SU-DHL-6 (cell line): ENCODE measurements around the gene DMRT3.

Experiments used
- H2AFZ ChIP-seq: fragments of 200-600 bp; sonication (generic); 2 replicates; pipeline ENCODE4 v1.6.1; 2014; ENCODE audit warnings: low read depth, mild to moderate bottlenecking, moderate library complexity, mixed read lengths, antibody characterized with exemption, low read length; ENCODE audit not compliant: severe bottlenecking
- H3F3A ChIP-seq: fragments of 200-600 bp; shearing (Covaris generic); 2 replicates; pipeline ENCODE4 v1.6.0; 2016; ENCODE audit warnings: antibody characterized with exemption, mild to moderate bottlenecking; ENCODE audit not compliant: insufficient read depth
- H3K27ac ChIP-seq: fragments of 200-600 bp; sonication (generic); 2 replicates; pipeline ENCODE4 v1.5.1; 2016; ENCODE audit warnings: low read depth, mild to moderate bottlenecking, low read length, moderate library complexity, mixed read lengths
- H3K27me3 ChIP-seq: fragments of 200-600 bp; sonication (generic), shearing (Covaris generic); 2 replicates; pipeline ENCODE4 v1.6.0; 2014; ENCODE audit warnings: mild to moderate bottlenecking, low read length
- H3K36me3 ChIP-seq: fragments of 200-600 bp; sonication (generic); 2 replicates; pipeline ENCODE4 v1.6.1; 2014; ENCODE audit warnings: mild to moderate bottlenecking, low read length, mixed read lengths
- H3K4me2 ChIP-seq: fragments of 300-600, 200-600 bp; shearing (Covaris generic), sonication (generic); 2 replicates; pipeline ENCODE4 v1.6.0; 2014; ENCODE audit warnings: low read length, low read depth, mild to moderate bottlenecking; ENCODE audit not compliant: poor library complexity, severe bottlenecking
- H3K4me3 ChIP-seq: fragments of 200-600 bp; sonication (generic); 2 replicates; pipeline ENCODE4 v1.5.1; 2014; ENCODE audit warnings: antibody characterized with exemption, low read length, mild to moderate bottlenecking, mixed read lengths; ENCODE audit not compliant: insufficient read depth, poor library complexity, severe bottlenecking
- H3K79me2 ChIP-seq: fragments of 200-600 bp; sonication (generic); 2 replicates; pipeline ENCODE4 v1.6.1; 2014; ENCODE audit warnings: mild to moderate bottlenecking, low read length, moderate library complexity; ENCODE audit not compliant: insufficient read depth
- H3K9ac ChIP-seq: fragments of 200-600 bp; sonication (generic); 2 replicates; pipeline ENCODE4 v1.7.0; 2014; ENCODE audit warnings: mild to moderate bottlenecking, low read length
- H3K9me2 ChIP-seq: fragments of 200-600 bp; sonication (generic); replicated peaks from 2 replicates; pipeline ENCODE4 v1.6.1; 2014; ENCODE audit warnings: low read length; ENCODE audit not compliant: insufficient read depth
- H3K9me3 ChIP-seq: fragments of 200-600 bp; sonication (generic); 2 replicates; pipeline ENCODE4 v1.6.1; 2014; ENCODE audit warnings: low read length, mixed read lengths; ENCODE audit not compliant: insufficient read depth
- H4K20me1 ChIP-seq: fragments of 200-600 bp; sonication (generic); 2 replicates; pipeline ENCODE4 v1.6.1; 2014; ENCODE audit warnings: low read depth, mild to moderate bottlenecking, antibody characterized with exemption, low read length, moderate library complexity, mixed read lengths
- EZH2phosphoT487 ChIP-seq: fragments of 200-600 bp; sonication (generic), shearing (Covaris generic); conservative IDR thresholded peaks from 2 replicates; pipeline ENCODE4 v1.6.1; 2018; ENCODE audit warnings: mild to moderate bottlenecking, antibody characterized with exemption, low read length, moderate library complexity, mixed read lengths
- TF ChIP-seq, protein P1 (sequence below): fragments of 200-600 bp; sonication (generic); IDR thresholded peaks from one replicate; pipeline ENCODE4 v1.5.1; 2017; ENCODE audit warnings: antibody characterized with exemption, mild to moderate bottlenecking, low read length, moderate library complexity; ENCODE audit not compliant: insufficient read depth, poor library complexity, severe bottlenecking

DMRT3 gene

DNA sequence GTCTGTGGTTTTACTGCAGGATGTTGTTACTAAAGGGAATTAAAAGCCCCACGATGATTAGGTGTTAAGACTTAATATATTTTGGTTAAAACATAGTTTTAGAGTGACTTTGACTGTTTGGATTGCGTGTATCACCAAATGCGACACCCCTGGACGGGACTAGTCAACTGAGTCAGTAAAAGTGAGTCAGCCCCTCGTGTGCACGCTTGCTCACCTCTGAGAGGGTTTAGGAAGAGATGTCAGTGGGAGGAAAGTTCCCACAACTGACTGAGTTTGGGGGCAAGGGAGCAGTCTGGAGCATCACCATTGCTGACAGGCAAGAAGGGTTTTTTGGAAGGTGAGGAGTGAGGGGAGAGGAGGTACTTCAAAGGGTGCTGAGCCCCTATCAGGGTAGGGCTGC is 14.4 kb upstream of the DMRT3 start:
- Histone ChIP-seq H3K27ac (no peak overlapping the region), H3K4me2 (no peak overlapping the region), H3K4me3 (no peak overlapping the region), H4K20me1 (no peaks in the 10 kb centered on the region), H3K79me2 (no peaks in the 10 kb centered on the region), H3K27me3 (no peaks in the 10 kb centered on the region), H3K36me3 (no peaks in the 10 kb centered on the region), H3K9ac (no peak overlapping the region), H2AFZ (no peak overlapping the region), H3K9me3 (no peaks in the 10 kb centered on the region), H3F3A (no peaks in the 10 kb centered on the region), H3K9me2 (no peaks in the 10 kb centered on the region)
- TF ChIP-seq, protein P1, sequence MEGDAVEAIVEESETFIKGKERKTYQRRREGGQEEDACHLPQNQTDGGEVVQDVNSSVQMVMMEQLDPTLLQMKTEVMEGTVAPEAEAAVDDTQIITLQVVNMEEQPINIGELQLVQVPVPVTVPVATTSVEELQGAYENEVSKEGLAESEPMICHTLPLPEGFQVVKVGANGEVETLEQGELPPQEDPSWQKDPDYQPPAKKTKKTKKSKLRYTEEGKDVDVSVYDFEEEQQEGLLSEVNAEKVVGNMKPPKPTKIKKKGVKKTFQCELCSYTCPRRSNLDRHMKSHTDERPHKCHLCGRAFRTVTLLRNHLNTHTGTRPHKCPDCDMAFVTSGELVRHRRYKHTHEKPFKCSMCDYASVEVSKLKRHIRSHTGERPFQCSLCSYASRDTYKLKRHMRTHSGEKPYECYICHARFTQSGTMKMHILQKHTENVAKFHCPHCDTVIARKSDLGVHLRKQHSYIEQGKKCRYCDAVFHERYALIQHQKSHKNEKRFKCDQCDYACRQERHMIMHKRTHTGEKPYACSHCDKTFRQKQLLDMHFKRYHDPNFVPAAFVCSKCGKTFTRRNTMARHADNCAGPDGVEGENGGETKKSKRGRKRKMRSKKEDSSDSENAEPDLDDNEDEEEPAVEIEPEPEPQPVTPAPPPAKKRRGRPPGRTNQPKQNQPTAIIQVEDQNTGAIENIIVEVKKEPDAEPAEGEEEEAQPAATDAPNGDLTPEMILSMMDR = no peak
- no peak for TF ChIP-seq EZH2phosphoT487

DNA sequence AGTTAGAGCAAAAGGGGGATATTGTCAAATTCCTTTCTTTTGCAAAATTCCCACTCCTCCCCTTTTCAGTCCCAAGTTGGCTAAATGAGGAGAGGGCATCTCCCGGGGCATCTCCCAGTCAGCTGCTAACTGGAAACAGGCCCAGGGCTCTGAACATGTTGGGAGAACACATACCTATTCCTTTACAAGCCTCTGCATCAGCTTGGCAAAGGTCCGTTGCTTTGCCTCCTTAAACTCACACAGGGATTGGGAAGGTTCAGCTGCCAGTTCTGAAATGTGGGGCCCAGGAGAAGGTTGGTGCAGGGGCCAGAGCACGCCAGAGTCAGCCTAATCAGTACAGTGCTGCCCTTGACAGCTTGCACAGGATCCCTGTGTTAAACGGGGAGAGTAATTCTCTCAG is 11.0 kb upstream of the DMRT3 start:
- H3K9me2 ChIP-seq = no peaks in the 10 kb centered on the region
- no peak overlapping the region for H2AFZ ChIP-seq
- H3K4me3 ChIP-seq = no peak overlapping the region
- no peaks in the 10 kb centered on the region for H4K20me1 ChIP-seq
- no peak overlapping the region for H3K9ac ChIP-seq
- H3K9me3 ChIP-seq = no peaks in the 10 kb centered on the region
- no peak overlapping the region for H3K27ac ChIP-seq
- H3K27me3 ChIP-seq = no peaks in the 10 kb centered on the region
- no peak overlapping the region for H3K4me2 ChIP-seq
- H3F3A ChIP-seq = no peaks in the 10 kb centered on the region
- TF ChIP-seq EZH2phosphoT487 = no peak
- TF ChIP-seq, protein P1 = no peak
- no peaks in the 10 kb centered on the region for H3K36me3 ChIP-seq
- H3K79me2 ChIP-seq = no peaks in the 10 kb centered on the region

DNA sequence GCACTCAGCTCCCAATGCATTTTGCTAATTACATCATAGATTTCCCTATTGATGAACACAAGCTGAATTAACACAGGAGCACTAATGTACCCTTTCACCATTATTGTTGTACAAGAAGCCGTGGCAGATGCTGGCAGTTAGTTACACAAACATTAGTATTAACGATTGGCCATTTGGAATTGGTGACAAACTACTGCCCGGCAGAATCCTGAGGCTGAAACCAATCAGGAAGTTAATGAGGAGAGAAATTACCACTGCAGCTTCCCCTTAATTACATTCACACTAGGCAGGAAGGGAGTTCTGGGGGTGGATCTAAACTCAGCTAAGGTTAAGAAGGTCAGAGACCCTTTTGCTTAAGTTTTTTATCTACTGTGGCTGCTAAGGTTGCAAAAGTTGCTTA is 9.6 kb upstream of the DMRT3 start:
- TF ChIP-seq, protein P1 = no peak
- no peak for TF ChIP-seq EZH2phosphoT487
- H3K4me3 ChIP-seq = no peak overlapping the region
- H3K79me2 ChIP-seq = no peaks in the 10 kb centered on the region
- no peak overlapping the region for H3K4me2 ChIP-seq
- no peak overlapping the region for H2AFZ ChIP-seq
- no peaks in the 10 kb centered on the region for H3K27me3 ChIP-seq
- H3K36me3 ChIP-seq = no peaks in the 10 kb centered on the region
- no peaks in the 10 kb centered on the region for H3K9me3 ChIP-seq
- no peaks in the 10 kb centered on the region for H3K9me2 ChIP-seq
- H3K27ac ChIP-seq = no peak overlapping the region
- no peaks in the 10 kb centered on the region for H3F3A ChIP-seq
- no peak overlapping the region for H3K9ac ChIP-seq
- H4K20me1 ChIP-seq = no peaks in the 10 kb centered on the region

DNA sequence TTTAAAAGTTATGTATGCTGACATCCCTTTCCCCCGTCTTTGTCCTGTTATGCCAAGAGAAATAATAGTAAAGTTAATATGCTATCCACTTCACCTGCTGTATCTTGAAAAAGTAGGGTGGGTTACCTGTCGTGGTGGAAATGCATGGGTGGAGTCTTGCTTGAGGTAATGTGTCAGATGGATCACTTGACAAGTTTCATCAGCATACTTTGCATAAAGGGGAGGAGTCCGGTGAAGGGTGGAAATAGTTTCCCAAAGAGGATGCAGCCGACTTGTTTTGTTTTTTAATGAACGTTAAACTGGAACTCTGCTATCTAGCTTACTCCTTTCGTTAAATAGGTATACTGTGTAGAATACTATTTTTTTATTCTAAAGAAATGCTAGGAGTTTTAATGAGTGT is 9.0 kb upstream of the DMRT3 start:
- Histone ChIP-seq H3K9ac (no peak overlapping the region), H3K4me3 (peak overlapping the region; percentile 4)

More for the DNA sequence above, 9.0 kb upstream of the DMRT3 start:
- Histone ChIP-seq H3K36me3 (no peaks in the 10 kb centered on the region), H3K9me2 (no peaks in the 10 kb centered on the region), H3K79me2 (no peaks in the 10 kb centered on the region), H3K4me2 (peak overlapping the region; percentile 41), H3K27me3 (no peaks in the 10 kb centered on the region), H2AFZ (peak overlapping the region; percentile 53), H3K9me3 (no peaks in the 10 kb centered on the region), H4K20me1 (no peaks in the 10 kb centered on the region), H3K27ac (no peak overlapping the region), H3F3A (no peaks in the 10 kb centered on the region)
- TF ChIP-seq, protein P1 = no peak
- TF ChIP-seq EZH2phosphoT487 = no peak
